DOHH2 (cell line): ENCODE measurements around the gene HSPB2.

Experiments
- H3F3A ChIP-seq: fragments of 200-600 bp; sonication (generic), shearing (Covaris generic); 2 replicates; pipeline ENCODE4 v1.6.0; 2016; ENCODE audit warnings: antibody characterized with exemption, mild to moderate bottlenecking; ENCODE audit not compliant: control insufficient read depth, insufficient read depth
- H3K27ac ChIP-seq: fragments of 200-600 bp; sonication (generic); 2 replicates; pipeline ENCODE4 v1.5.1; 2014; ENCODE audit warnings: low read depth, mild to moderate bottlenecking, low read length, moderate library complexity
- H3K27me3 ChIP-seq: fragments of 200-600 bp; sonication (generic); 2 replicates; pipeline ENCODE4 v1.6.1; 2014; ENCODE audit warnings: mild to moderate bottlenecking, low read length, mixed read lengths; ENCODE audit not compliant: control insufficient read depth
- H3K36me3 ChIP-seq: fragments of 200-600 bp; sonication (generic); 2 replicates; pipeline ENCODE4 v1.6.1; 2014; ENCODE audit warnings: mild to moderate bottlenecking, low read length, moderate library complexity, mixed read lengths; ENCODE audit not compliant: control insufficient read depth
- H3K4me1 ChIP-seq: fragments of 200-600 bp; sonication (generic); 2 replicates; pipeline ENCODE4 v1.6.1; 2014; ENCODE audit warnings: mild to moderate bottlenecking, low read length, mixed read lengths; ENCODE audit not compliant: control insufficient read depth
- H3K4me2 ChIP-seq: fragments of 200-600 bp; sonication (generic); 2 replicates; pipeline ENCODE4 v1.6.0; 2014; ENCODE audit warnings: mild to moderate bottlenecking, low read length, moderate library complexity
- H3K4me3 ChIP-seq: fragments of 200-600 bp; sonication (generic); 2 replicates; pipeline ENCODE4 v1.5.1; 2014; ENCODE audit warnings: mild to moderate bottlenecking, low read length, mixed read lengths
- H3K79me2 ChIP-seq: fragments of 200-600 bp; sonication (generic); 2 replicates; pipeline ENCODE4 v1.6.1; 2014; ENCODE audit warnings: mild to moderate bottlenecking, low read length, mixed read lengths; ENCODE audit not compliant: control insufficient read depth
- H3K9me2 ChIP-seq: fragments of 200-600 bp; sonication (generic); replicated peaks from 2 replicates; pipeline ENCODE4 v1.6.1; 2014; ENCODE audit warnings: mild to moderate bottlenecking, low read length, mixed read lengths; ENCODE audit not compliant: control insufficient read depth
- H3K9me3 ChIP-seq: fragments of 200-600 bp; sonication (generic); 2 replicates; pipeline ENCODE4 v1.6.1; 2014; ENCODE audit warnings: antibody characterized with exemption, low read length, mixed read lengths; ENCODE audit not compliant: control insufficient read depth, insufficient read depth
- H4K20me1 ChIP-seq: fragments of 200-600 bp; sonication (generic); 2 replicates; pipeline ENCODE4 v1.6.0; 2014; ENCODE audit warnings: low read depth, mild to moderate bottlenecking, antibody characterized with exemption, low read length, moderate library complexity; ENCODE audit not compliant: control insufficient read depth, insufficient read depth
- CTCF ChIP-seq: fragments of 200-600 bp; sonication (generic); IDR thresholded peaks from one replicate; pipeline ENCODE4 v1.5.1; 2014; ENCODE audit warnings: antibody characterized with exemption, mild to moderate bottlenecking, low read depth, low read length; ENCODE audit not compliant: poor library complexity, severe bottlenecking
- EZH2phosphoT487 ChIP-seq: fragments of 200-600 bp; sonication (generic); IDR thresholded peaks from 2 replicates; pipeline ENCODE4 v1.6.1; 2017; ENCODE audit warnings: borderline replicate concordance, mild to moderate bottlenecking, antibody characterized with exemption, low read length, moderate library complexity, mixed read lengths

The HSPB2 gene

GRCh38 chr11:111911563-111912401 lies 752 bp upstream of the HSPB2 start, which contains the start of gene CRYAB:
Gene CRYAB (minus strand): TSS chr11:111911770. CDS start chr11:111911724, 46 bp downstream.
- Histone ChIP-seq H3K27me3 (peaks cover 56% of the 10 kb centered on the region), H3K79me2 (no peaks in the 10 kb centered on the region), H3F3A (no peaks in the 10 kb centered on the region), H3K4me1 (no peaks in the 10 kb centered on the region), H3K36me3 (no peaks in the 10 kb centered on the region), H3K4me3 (no peak within 1 kb of the TSS), H3K9me2 (no peaks in the 10 kb centered on the region), H4K20me1 (no peaks in the 10 kb centered on the region), H3K9me3 (no peaks in the 10 kb centered on the region), H3K4me2 (no peak within 1 kb of the TSS), H3K27ac (no peak within 1 kb of the TSS)
- no peak for TF ChIP-seq EZH2phosphoT487
- no peak for TF ChIP-seq CTCF

- Histone ChIP-seq H3K4me1 (no peaks in the 10 kb centered on the region), H3K4me2 (no peak overlapping the region), H3F3A (no peaks in the 10 kb centered on the region), H3K79me2 (no peaks in the 10 kb centered on the region), H3K27me3 (peaks cover 56% of the 10 kb centered on the region), H3K27ac (no peak overlapping the region), H3K9me3 (no peaks in the 10 kb centered on the region), H4K20me1 (no peaks in the 10 kb centered on the region), H3K9me2 (no peaks in the 10 kb centered on the region), H3K4me3 (no peak overlapping the region), H3K36me3 (no peaks in the 10 kb centered on the region)
- no peak for TF ChIP-seq EZH2phosphoT487
- no peak for TF ChIP-seq CTCF
These were observed 712 bp downstream of the HSPB2 start for GRCh38 chr11:111913031-111913861.

GRCh38 chr11:111913997-111914396 lies 1.5 kb downstream of the HSPB2 start:
- Histone ChIP-seq H3K4me3 (no peak overlapping the region), H3K4me1 (no peaks in the 10 kb centered on the region)
- TF ChIP-seq EZH2phosphoT487 (no peak), CTCF (no peak)

More at GRCh38 chr11:111913997-111914396, 1.5 kb downstream of the HSPB2 start:
- Histone ChIP-seq H3K27me3 (peaks cover 52% of the 10 kb centered on the region), H3K36me3 (no peaks in the 10 kb centered on the region), H3K9me3 (no peaks in the 10 kb centered on the region), H3K79me2 (no peaks in the 10 kb centered on the region), H3K27ac (no peak overlapping the region), H3K9me2 (no peaks in the 10 kb centered on the region), H3F3A (no peaks in the 10 kb centered on the region), H4K20me1 (no peaks in the 10 kb centered on the region), H3K4me2 (no peak overlapping the region)
